A204.1 (cell line): ENCODE results near the gene FOXRED2.
A peak's percentile ranks its signal among the peaks of the same experiment; 100 is the strongest.

Experiments used
- FAIRE-seq: peaks from 2 replicates; lab custom pipeline; 2012; peaks lifted over from hg19 to GRCh38; lab: Jason Lieb, UNC

The FOXRED2 gene

GRCh38 chr22:36514766-36515165 is 7.9 kb upstream of the FOXRED2 start:
- no peak for FAIRE-seq

- no peak for FAIRE-seq
Observed at GRCh38 chr22:36512991-36513390, 6.2 kb upstream of the FOXRED2 start.

- no peak for FAIRE-seq
Observed at GRCh38 chr22:36512333-36512732, 5.5 kb upstream of the FOXRED2 start.

GRCh38 chr22:36510966-36511881 is 4.4 kb upstream of the FOXRED2 start:
- no peak for FAIRE-seq

GRCh38 chr22:36510384-36510783 is 3.5 kb upstream of the FOXRED2 start:
- no peak for FAIRE-seq

- no peak for FAIRE-seq
Observed at GRCh38 chr22:36507518-36508010, 724 bp upstream of the FOXRED2 start.

- FAIRE-seq, result no peak
Observed at GRCh38 chr22:36505998-36506635, 723 bp downstream of the FOXRED2 start.

- no peak for FAIRE-seq
Observed at GRCh38 chr22:36497910-36498665, 8.8 kb downstream of the FOXRED2 start.

GRCh38 chr22:36493690-36494110 is 13.1 kb downstream of the FOXRED2 start:
- FAIRE-seq, result no peak

GRCh38 chr22:36492109-36492508 is 14.7 kb downstream of the FOXRED2 start:
- FAIRE-seq, result no peak

GRCh38 chr22:36491155-36491554 is 15.7 kb downstream of the FOXRED2 start:
- no peak for FAIRE-seq

GRCh38 chr22:36486619-36487384 is 20.0 kb downstream of the FOXRED2 start:
- FAIRE-seq, result no peak

- peak; percentile 83 for FAIRE-seq
Observed at GRCh38 chr22:36481393-36482168, 25.3 kb downstream of the FOXRED2 start, which contains the start of gene TXN2. Gene TXN2, minus strand, starts transcription at chr22:36481640. Its CDS starts 803 bp downstream, at chr22:36480837.

GRCh38 chr22:36480941-36481392 is 25.9 kb downstream of the FOXRED2 start:
- no peak for FAIRE-seq

GRCh38 chr22:36478966-36479365 is 27.9 kb downstream of the FOXRED2 start:
- no peak for FAIRE-seq

GRCh38 chr22:36475341-36475740 is 31.5 kb downstream of the FOXRED2 start:
- no peak for FAIRE-seq

GRCh38 chr22:36472689-36473088 is 34.2 kb downstream of the FOXRED2 start:
- FAIRE-seq, result no peak

GRCh38 chr22:36471341-36471821 is 35.5 kb downstream of the FOXRED2 start:
- no peak for FAIRE-seq

GRCh38 chr22:36470994-36471331 is 35.9 kb downstream of the FOXRED2 start:
- FAIRE-seq, result no peak

GRCh38 chr22:36470162-36470993 is 36.5 kb downstream of the FOXRED2 start:
- FAIRE-seq, result no peak
